NCI-H1092 treated with DMSO at 0.1 percent for 48 hours (cell line): Measurements from ENCODE around the gene ZSWIM6.
A peak's percentile ranks its signal among the peaks of the same experiment; 100 is the strongest.
"Not testable (repeated sequence)": the region's sequence is repeated elsewhere in the genome, so short reads cannot be mapped to it uniquely, and the experiment has no call there.

Source experiments
- DNase-seq: peaks from one replicate; lab custom pipeline; 2025; lab: John Stamatoyannopoulos, UW

ZSWIM6 gene

GRCh38 chr5:61407706-61408270, 75.7 kb downstream of the ZSWIM6 start:
- no peak for DNase-seq

- DNase-seq: peak; percentile 56
These were observed 76.6 kb downstream of the ZSWIM6 start for GRCh38 chr5:61408476-61409168.

- no peak for DNase-seq
These were observed 77.5 kb downstream of the ZSWIM6 start for GRCh38 chr5:61409568-61409967.

DNA sequence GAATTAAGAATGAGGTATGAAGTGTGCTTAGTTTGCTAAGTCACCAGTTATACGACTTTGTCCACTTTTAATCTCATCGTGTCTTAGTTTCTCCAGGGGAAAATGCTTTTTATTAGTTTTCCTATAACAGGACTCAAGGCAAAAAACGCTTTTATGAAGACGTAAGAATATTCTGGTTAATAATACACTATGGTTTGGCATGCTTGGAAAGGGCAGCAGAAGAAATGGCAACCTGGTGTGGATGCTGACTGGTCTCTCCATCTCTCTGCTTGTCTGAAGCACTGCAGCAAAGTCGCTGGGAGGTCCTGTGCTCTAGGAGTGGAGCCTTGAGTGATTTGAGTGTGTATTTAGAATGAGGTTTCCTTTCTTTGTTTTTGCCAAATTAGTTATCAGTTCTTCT, 78.8 kb downstream of the ZSWIM6 start:
- DNase-seq: no peak

GRCh38 chr5:61412361-61412760, 80.3 kb downstream of the ZSWIM6 start:
- DNase-seq: no peak

GRCh38 chr5:61413205-61413604, 81.1 kb downstream of the ZSWIM6 start:
- not testable (repeated sequence) for DNase-seq

GRCh38 chr5:61414806-61415205, 82.7 kb downstream of the ZSWIM6 start:
- no peak for DNase-seq

DNA sequence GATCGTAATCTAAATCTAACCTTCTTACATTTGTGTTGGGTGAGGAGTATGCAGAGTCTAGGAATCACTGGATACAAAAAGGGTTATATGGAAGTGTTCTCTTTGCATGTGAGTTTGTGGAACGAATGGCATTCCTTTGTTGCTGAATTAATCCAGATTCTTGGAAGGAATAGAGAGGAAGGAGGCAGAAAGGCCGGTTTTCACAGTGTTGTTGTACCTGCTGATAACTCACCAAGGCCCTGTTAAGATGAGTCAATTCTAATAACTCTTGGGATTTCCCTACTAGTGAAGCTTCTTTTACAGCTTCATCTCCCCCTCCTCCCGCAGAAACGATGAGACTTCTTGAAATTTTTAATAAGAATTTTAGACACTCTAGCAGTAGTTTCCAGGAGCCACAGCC, 84.0 kb downstream of the ZSWIM6 start:
- no peak for DNase-seq

GRCh38 chr5:61416420-61416819, 84.4 kb downstream of the ZSWIM6 start:
- no peak for DNase-seq

GRCh38 chr5:61417340-61417739, 85.3 kb downstream of the ZSWIM6 start:
- DNase-seq: no peak

GRCh38 chr5:61417851-61418250, 85.8 kb downstream of the ZSWIM6 start:
- DNase-seq: no peak

- no peak for DNase-seq
These were observed 87.0 kb downstream of the ZSWIM6 start for GRCh38 chr5:61419106-61419505.

DNA sequence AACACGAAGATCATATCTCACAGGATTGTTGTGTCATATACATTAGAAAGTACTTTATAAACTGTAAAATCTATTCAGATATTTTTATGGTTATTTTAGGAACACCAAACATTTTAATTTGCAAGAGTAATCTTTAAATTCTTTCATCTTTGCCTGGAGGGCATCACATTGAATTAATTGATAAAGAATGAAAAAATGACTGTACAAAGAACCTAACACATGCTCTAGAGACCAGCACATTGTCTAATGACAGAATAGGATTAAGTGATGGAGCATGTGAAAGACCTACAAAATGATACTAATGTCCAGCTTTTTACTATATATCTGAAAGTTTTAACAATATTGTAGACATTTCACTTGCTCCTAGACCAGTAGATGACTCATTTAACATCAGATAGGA, 88.0 kb downstream of the ZSWIM6 start:
- no peak for DNase-seq

DNA sequence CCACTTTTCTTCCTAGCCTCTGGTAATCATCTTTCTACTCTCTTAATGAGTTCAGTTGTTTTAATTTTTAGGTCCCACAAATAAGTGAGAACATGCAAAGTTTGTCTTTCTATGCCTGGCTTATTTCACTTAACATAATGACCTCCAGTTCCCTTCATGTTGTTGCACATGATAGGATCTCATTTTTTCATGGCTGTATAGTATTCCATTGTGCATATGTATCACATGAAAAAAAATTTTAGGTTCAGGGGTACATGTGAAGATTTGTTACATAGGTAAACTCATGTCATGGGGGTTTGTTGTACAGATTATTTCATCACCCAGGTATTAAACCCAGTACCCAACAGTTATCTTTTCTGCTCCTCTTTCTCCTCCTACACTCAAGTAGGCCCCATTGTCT, 89.2 kb downstream of the ZSWIM6 start:
- not testable (repeated sequence) for DNase-seq

GRCh38 chr5:61423487-61424145, 91.6 kb downstream of the ZSWIM6 start:
- no peak for DNase-seq

DNA sequence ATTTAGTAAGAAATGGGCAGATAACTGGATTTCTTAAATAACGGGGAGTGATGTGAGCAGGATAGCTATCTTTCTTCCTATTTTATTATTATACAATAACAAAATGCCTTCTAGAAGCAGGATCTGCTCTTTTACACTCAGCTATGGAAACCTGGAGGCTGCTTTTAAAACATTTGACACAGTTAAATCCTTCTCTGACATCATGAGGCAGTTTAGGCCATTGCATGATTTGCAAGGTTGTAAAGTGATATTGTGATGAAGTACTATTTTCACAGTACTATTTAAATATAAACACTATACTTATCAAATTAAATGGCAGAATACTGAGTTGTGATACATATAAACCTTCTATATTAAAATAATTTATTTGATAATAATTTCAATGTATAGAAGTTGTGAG, 93.9 kb downstream of the ZSWIM6 start:
- DNase-seq: no peak

DNA sequence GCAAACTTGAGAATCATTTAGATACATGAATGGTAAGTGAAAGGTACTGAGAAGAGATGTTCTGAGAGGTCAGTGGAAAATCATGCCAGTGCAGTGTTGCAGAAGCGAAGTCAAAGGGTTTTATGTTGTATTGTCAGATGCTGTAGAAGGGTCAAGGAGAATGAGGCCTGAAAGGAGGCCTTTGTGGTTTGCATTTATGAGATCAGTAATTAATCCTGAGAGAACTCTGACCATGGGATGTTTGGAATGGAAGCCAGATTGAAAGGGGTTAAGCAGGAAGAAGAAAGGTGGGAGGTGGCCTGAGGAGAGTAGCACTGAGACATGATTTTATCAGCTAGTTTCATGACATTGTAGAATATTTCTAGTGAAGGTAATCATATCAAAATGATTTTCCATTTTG, 97.8 kb downstream of the ZSWIM6 start:
- DNase-seq: no peak

DNA sequence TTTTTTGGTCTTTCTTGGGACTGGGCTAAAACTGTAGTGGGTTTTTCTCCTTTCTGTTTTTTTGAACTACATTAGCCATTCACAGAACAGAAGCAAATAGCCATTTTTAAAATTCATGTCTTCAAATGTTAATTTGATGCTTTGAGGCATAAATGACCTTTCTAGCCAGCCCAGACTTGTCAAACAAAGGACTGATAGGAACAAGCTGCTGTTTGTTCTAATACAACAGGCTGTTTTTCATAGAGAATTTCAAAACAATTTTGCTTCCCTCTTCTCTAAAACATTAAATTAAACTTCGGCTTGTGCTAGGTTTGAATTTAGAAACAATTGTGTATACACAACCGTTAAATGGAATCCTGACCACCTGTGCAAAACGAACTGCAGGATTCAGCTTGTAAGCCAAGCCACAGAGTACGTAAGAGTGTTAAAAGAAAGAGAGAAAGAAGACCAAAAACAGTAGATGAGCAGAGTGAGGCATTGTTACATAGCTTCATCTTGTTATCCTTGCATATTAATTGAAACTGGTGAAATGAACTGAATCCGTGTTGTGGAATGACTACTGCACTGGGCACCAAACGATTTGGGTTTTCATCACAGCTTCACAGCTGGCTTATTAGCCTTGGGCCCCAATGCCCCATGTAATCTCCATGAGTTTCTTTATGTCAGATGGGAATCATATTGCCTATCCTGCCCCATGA, 100.0 kb downstream of the ZSWIM6 start:
- no peak for DNase-seq

GRCh38 chr5:61435368-61435767, 103.3 kb downstream of the ZSWIM6 start:
- DNase-seq: no peak

- DNase-seq: no peak
These were observed 106.4 kb downstream of the ZSWIM6 start for GRCh38 chr5:61438298-61438970.

DNA sequence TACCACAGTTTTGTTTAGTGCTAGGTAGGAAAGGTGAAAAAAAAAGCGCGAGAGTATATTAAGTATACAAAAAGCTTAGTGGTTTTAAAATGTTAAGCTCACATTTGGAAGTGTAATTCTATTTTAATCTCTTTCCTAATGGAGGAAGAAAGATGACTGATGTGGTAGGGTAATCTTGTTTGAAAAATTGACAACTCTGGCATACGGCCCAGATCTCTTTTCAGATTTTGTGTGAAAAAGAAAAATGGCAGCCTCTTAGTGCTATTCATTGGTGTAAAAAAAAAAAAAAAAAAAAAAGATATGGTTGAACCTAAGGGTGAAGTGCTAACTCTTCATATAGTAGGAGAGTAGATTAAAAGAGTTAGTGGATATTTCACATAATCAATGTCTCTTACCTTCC, 108.0 kb downstream of the ZSWIM6 start:
- no peak for DNase-seq

DNA sequence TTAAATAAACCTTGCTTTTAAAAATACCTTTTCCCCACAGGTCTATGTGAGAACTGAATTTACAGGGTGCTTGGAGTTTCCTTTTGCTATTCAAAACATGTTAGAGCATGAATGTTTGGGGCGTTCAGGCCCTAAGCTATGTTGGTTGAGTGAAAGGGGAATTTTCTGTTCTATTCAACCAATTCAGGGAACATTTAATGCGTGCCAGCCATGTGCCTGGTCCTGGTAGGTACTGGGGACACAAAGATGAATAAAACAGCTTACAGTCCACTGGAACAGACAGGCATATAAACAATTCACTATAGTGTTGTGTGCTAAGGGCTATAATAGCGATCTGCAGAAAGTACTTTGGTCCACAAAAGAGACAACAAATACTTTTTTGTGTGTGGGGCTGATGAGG, 108.5 kb downstream of the ZSWIM6 start:
- no peak for DNase-seq
